Uterus (tissue), 2 donors: ENCODE results near the gene ASCC3.

Experiments used
- POLR2A ChIP-seq, 2 donors: fragments of 450-650 bp; IDR thresholded peaks; one replicate each; pipeline ENCODE4 v1.6.1; 2016; ENCODE audit warnings: antibody characterized with exemption in 2 of 2, mild to moderate bottlenecking in 1 of 2, moderate library complexity in 1 of 2
- TF ChIP-seq, protein P1 (sequence below), 4 experiments: fragments of 200-600 bp in 2 of 4; fragments of 450-650 bp in 2 of 4; sonication (generic) in 2 of 4; IDR thresholded peaks; one replicate each; pipeline ENCODE4 v1.5.1; 2016 to 2019; ENCODE audit warnings: antibody characterized with exemption in 4 of 4, mild to moderate bottlenecking in 2 of 4, moderate library complexity in 1 of 4

DNA sequence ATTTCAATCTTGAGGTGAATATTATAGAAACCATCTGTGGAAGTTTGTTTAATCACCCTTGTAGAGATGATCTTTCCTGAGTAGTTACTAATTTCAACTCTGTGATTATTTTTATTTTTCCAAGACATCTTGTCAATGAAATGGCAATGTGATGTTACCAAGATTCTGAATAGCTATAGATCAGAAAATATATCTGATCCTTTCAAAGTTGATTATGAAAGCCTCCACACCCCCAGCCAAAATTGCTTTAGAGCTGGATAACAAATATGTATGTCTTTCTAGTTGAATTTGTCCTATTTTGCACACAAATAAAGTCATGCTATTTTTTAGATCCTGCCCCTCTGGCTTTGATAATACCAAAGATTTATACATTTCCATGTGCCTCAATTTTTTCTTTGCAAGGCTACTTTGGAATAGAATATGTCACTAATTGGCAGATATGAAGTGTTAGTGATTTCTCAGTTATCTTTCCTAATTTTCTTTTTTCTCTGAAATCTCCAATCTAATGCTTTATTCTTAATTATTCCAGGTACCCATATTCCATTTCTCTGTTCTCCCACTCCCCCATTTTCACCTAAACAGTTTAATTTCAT is 421.4 kb downstream of the ASCC3 start:
- TF ChIP-seq, protein P1, sequence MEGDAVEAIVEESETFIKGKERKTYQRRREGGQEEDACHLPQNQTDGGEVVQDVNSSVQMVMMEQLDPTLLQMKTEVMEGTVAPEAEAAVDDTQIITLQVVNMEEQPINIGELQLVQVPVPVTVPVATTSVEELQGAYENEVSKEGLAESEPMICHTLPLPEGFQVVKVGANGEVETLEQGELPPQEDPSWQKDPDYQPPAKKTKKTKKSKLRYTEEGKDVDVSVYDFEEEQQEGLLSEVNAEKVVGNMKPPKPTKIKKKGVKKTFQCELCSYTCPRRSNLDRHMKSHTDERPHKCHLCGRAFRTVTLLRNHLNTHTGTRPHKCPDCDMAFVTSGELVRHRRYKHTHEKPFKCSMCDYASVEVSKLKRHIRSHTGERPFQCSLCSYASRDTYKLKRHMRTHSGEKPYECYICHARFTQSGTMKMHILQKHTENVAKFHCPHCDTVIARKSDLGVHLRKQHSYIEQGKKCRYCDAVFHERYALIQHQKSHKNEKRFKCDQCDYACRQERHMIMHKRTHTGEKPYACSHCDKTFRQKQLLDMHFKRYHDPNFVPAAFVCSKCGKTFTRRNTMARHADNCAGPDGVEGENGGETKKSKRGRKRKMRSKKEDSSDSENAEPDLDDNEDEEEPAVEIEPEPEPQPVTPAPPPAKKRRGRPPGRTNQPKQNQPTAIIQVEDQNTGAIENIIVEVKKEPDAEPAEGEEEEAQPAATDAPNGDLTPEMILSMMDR (IDR thresholded peaks at IDR 0.05) = no peak
- no peak for TF ChIP-seq POLR2A (IDR thresholded peaks at IDR 0.05)
